ENCODE measurements around the gene ECSIT. TPM values are rescaled to one million over a fixed set of nuclear protein-coding genes. Genes with fewer than 3 reads are reported as not detected.

ECSIT gene
- total and polyA plus RNA-seq, 12 donors = 28.7 to 122 (median 67.0) TPM

DNA sequence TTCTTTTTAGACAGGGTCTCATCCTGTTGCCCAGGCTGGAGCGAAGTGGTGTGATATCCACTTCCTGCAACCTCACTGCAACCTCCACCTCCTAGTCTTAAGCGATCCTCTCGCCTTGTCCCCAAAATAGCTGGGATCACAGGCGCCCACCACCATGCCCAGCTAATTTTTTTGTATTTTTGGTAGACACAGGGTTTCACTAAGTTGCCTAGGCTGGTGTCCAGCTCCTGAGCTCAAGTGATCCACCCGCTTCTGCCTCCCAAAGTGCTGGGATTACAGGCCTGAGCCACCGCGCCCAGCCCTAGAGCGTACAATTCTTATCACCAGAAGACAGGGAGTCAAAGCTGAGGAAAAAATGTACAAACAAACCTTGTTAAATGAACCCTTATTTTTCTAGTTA lies 34.6 kb upstream of the ECSIT start:
- no peaks in the 10 kb centered on the region for H3K9me3 ChIP-seq (replicated peaks in 1 of 3)
- no peak overlapping the region for H3K27ac ChIP-seq
- no peaks in the 10 kb centered on the region for H3K36me3 ChIP-seq (replicated peaks in 1 of 2)
- no peak for DNase-seq
- H3K27me3 ChIP-seq = no peaks in the 10 kb centered on the region
- H3K4me3 ChIP-seq = no peak overlapping the region
- 87 to 94% (median 91%) methylated on average over 8 of the region's 8 CpGs for WGBS, 4 donors
- intact Hi-C loops (cut with DNase I) = no loop called here
- TF ChIP-seq, protein P1, sequence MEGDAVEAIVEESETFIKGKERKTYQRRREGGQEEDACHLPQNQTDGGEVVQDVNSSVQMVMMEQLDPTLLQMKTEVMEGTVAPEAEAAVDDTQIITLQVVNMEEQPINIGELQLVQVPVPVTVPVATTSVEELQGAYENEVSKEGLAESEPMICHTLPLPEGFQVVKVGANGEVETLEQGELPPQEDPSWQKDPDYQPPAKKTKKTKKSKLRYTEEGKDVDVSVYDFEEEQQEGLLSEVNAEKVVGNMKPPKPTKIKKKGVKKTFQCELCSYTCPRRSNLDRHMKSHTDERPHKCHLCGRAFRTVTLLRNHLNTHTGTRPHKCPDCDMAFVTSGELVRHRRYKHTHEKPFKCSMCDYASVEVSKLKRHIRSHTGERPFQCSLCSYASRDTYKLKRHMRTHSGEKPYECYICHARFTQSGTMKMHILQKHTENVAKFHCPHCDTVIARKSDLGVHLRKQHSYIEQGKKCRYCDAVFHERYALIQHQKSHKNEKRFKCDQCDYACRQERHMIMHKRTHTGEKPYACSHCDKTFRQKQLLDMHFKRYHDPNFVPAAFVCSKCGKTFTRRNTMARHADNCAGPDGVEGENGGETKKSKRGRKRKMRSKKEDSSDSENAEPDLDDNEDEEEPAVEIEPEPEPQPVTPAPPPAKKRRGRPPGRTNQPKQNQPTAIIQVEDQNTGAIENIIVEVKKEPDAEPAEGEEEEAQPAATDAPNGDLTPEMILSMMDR (IDR thresholded peaks at IDR 0.05) = no peak
- no peak for TF ChIP-seq POLR2A (IDR thresholded peaks at IDR 0.05)
- peaks cover 9 to 14% of the 10 kb centered on the region in 2 donors for H3K4me1 ChIP-seq (replicated peaks in 1 of 2)

DNA sequence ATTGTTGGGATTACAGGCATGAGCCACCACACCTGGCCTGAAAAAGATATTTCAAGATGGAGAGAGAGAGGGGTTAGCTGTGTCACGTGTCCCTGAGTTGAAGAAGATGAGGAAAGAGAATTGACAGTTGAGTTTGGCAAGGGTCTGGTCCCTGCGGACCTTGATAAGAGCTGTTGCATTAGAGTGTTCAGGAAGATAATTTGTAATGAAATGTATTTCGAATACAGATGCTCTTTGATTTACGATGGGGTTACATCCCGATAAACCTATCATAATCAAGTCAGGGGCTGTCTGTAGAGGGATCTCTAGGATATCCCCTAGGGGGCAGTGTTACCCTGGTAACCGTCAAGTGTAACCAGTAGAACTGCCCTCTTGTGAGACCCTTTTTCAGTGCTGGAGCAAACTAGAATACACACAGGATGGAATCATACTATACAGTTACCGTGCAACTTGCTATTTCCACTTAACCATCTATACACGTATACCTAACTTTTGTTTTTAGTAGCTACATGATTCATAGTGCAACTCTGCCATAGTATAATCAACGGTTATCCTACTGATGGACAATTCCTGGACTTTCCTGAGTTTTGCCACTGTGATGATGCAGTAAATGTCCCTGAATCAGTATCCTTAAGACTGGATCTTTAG lies 31.6 kb upstream of the ECSIT start:
- Histone ChIP-seq H3K4me3 (no peak overlapping the region), H3K27ac (no peak overlapping the region), H3K36me3 (replicated peaks in 1 of 2) (no peaks in the 10 kb centered on the region), H3K27me3 (no peaks in the 10 kb centered on the region), H3K4me1 (replicated peaks in 1 of 2) (peaks cover 14 to 32% of the 10 kb centered on the region in 2 donors), H3K9me3 (replicated peaks in 1 of 3) (no peaks in the 10 kb centered on the region)
- intact Hi-C loops (cut with DNase I) = no loop called here
- peak in 4 of 7 donors; percentile 55 to 70 (median 62) for DNase-seq
- WGBS, 4 donors = 11 to 19% (median 11%) methylated on average over 9 of the region's 9 CpGs
- TF ChIP-seq, protein P1 (IDR thresholded peaks at IDR 0.05) = peak; percentile 49 to 73 (median 61)
- no peak for TF ChIP-seq POLR2A (IDR thresholded peaks at IDR 0.05)

DNA sequence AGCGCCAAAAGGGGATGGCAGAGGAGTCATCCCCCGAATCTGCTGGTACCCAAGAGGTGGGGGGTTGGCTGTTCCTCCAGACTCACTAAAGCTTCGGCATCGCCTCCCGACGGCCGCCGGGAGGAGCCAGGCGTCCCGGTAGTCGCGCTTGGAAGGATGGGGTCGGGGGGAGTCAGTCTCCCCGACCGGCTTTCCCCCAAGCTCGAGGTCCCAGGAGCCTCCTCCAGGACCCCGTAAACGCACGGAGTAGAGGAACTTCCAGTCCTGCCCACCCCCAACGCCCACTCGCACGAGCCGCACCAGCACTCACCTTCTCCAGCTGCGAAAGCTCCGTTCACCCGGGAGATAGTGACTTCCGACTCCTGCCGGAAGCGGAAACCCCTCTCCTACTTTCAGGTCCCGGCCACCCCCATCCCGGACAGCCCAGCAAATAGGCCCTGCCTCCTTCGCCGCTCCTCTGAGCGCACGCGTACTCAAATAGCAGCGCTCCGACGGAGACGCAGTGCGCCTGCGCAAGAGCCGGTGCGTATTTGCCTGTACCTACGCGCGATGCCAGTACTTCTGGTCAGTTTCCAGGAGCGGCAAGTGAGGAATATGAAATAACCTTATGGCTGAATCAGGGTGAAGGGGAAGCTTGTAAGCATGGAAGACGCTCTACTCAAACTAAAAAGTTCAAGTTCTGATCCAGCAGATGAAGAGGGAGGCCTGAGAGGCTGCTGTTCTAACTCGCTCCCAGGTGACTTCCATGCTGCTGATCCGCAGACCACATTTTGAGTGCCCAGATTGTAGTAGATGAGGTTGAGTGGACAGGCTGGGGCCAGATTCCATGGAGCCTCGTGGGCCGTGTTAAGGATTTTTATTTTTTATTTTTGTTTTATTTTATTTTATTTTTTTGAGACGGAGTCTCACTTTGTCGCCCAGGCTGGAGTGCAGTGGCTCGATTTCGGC lies 30.2 kb upstream of the ECSIT start, which contains the start of gene ELOF1:
TSS of gene ELOF1 (minus strand) at position 350 of the 948 bp plus-strand sequence. CDS start 4,883 bp downstream, outside the sequence.
- H3K27me3 ChIP-seq = no peaks in the 10 kb centered on the region
- peak within 1 kb of the TSS; percentile 54 to 93 (median 75) for H3K27ac ChIP-seq
- DNase-seq = peak; percentile 98 to 99 (median 99)
- no peaks in the 10 kb centered on the region for H3K9me3 ChIP-seq (replicated peaks in 1 of 3)
- 3 to 6% (median 5%) methylated on average over 28 to 57 of the region's 57 CpGs for WGBS, 4 donors
- peaks cover 14 to 32% of the 10 kb centered on the region in 2 donors for H3K4me1 ChIP-seq (replicated peaks in 1 of 2)
- intact Hi-C loops (cut with DNase I) = no loop called here
- peaks cover 0 to 3% of the 10 kb centered on the region in 2 donors for H3K36me3 ChIP-seq (replicated peaks in 1 of 2)
- peak; percentile 18 to 81 for TF ChIP-seq POLR2A (IDR thresholded peaks at IDR 0.05)
- TF ChIP-seq, protein P1 (IDR thresholded peaks at IDR 0.05) = peak in 5 of 6 experiments; percentile 12 to 41 (median 24)
- peak within 1 kb of the TSS; percentile 32 to 77 (median 52) for H3K4me3 ChIP-seq

Measured in adrenal gland (tissue), 12 donors.